ENCODE data around the gene TULP4.
"Not testable (repeated sequence)": the region's sequence is repeated elsewhere in the genome, so short reads cannot be mapped to it uniquely, and the experiment has no call there.

Gene TULP4

GRCh38 chr6:158366363-158366762, 54.1 kb downstream of the TULP4 start:
- FAIRE-seq: no peak

- no peak for FAIRE-seq
These were observed 55.6 kb downstream of the TULP4 start for GRCh38 chr6:158367816-158368215.

DNA sequence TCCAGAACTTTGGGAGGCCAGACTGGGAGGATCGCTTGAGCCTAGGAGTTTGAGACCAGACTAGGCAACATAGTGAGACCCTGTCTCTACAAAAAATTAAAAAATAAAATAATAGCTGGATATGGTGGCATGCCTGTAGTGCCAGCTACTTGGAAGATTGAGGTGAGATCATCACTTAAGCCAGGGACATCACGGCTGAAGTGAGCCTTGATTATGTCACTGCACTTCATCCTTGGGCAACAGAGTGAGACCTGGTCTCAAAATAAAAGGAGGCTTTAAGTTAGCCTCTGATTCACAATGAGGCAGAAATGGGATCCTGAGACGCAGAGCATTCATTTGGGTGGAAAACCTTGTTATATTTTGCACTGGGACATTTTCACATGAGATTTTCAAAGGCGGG, 57.0 kb downstream of the TULP4 start:
- FAIRE-seq: no peak

DNA sequence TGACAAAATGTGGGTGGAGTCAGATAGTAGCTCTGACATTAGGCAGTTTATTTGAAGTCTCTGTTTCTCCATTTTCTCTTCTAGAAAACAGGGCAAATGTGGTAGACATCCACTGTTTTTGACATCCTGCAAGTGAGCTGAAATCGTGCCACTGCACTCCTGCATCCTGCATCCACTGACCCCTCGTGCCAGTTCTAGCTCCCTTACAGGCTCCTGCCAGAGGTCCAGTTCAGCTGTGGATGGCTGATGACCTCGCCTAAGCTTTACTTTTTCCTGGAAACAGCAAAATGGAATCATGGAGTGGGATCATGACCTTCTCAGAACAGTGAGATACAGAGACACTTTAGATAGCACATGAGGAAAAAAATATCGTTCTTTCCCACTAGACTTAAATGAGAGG, 58.5 kb downstream of the TULP4 start:
- no peak for FAIRE-seq

DNA sequence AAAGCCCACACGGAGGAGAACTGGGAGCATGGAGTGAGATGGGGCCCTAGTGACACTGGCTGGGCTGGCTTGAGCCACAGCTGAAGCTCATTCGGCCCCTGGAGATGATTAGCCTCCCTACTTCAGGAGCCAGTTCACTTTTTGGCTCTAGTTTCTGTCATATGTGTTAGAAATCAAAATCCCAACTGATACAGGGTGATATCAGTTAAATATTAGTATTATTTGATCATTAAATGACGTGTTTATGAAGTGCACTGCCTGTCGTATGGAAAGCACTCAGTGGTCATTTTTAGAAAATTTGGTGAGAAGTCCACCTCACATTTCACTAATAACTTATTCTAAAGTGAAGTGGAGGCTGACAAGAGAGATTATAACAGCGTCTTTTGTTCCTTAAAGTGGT, 59.0 kb downstream of the TULP4 start:
- FAIRE-seq: no peak

DNA sequence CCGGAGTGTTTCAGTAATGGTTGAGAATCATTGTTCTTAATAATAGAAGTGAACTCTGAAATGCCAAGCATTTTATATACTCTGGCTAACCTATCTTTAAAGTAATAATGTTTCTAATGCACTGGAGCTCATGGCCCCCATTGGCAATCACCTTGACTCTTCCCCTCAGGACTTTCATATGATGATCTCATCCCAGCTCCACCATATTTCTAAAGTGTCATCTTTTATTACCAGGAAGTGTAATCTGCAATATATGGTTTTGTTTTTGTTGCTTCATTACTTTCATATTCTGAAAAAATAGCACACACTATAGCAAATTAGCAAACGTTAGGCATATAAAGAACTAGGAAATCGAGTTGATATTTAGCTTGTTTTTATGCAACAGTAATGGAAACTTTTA, 60.3 kb downstream of the TULP4 start:
- FAIRE-seq: no peak

GRCh38 chr6:158373214-158373613, 60.9 kb downstream of the TULP4 start:
- FAIRE-seq: no peak

- no peak for FAIRE-seq
These were observed 61.8 kb downstream of the TULP4 start for GRCh38 chr6:158374020-158374419.

DNA sequence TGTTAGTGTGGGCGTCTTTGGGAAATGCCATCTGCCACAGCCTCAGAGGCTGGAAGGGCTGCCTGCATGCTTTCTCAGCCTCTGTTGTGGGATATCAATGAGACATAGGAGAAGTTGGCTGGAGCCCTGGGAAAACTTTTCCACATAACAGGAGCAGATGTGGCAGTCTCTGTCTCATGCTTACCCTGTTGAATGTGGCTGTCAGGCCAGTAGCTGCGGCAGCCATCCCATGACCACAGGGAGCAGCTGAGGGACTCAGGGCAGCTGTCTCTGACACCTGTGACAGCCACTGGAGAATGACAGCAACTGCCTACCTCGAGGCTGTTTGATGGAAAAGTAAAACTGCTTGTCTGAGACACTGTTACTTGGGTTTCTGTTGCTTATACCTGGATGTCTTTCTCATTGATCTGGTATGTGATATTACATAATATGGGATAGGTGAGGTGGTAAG, 64.4 kb downstream of the TULP4 start:
- no peak for FAIRE-seq

- FAIRE-seq: no peak
These were observed 65.6 kb downstream of the TULP4 start for GRCh38 chr6:158377860-158378259.

DNA sequence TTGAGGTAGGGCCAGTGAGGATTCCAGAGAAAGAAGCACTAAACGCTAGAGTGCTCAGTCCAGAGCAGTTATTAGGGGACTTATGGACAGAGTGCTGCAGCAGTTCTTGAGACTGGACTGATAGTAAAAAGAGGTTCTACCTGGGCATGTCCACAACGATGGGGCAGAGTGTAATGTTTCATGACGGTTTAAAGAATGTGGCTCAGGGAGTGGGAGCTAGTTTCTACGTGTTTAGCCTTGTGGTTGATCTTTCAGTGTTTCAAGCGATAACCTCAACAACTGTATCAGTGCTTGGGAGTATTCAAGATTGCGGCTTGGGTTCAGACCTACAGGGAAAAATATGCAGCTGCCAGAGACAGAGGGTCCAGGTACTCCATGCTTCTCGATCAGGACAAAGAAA, 67.1 kb downstream of the TULP4 start:
- no peak for FAIRE-seq

DNA sequence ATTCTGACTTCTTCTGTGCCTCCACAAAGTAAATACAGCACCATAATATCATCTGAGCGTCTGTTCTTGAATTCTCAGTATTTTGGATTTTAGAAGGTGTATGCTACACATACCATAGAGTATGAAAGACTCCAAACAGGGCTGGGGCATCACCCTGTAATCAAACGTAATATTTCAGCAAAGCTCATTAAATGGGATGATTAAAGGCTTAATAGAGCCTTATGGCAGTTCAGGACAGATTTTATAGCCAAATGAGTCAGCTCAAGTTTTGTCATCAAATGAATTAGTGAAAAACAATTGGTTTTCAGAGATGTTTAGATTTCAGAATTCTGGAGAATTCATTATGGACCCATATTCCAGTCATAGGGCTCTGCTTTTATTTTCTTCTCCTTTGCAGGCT, 68.9 kb downstream of the TULP4 start:
- no peak for FAIRE-seq

- FAIRE-seq: no peak
These were observed 70.2 kb downstream of the TULP4 start for GRCh38 chr6:158382491-158382890.

GRCh38 chr6:158383057-158383456, 70.8 kb downstream of the TULP4 start:
- FAIRE-seq: no peak

DNA sequence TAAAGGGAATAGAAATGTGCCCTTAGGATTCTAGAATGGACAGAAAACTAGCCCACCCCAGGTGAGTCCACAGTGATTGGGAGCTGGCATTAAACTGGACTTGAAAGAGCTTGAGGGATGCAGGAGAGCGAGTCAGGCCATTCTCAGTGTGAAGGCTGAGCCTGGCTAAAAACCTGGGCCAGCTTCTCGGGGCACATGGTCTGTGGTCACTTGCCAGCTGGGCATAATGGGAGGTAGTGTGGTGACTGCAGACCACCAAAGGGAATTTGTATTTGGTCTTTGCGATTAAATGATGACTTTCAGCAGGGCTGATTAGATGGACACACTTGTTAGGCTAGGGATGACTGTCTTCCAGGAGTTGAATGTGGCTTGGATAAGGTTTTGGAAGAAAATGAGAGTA, 71.3 kb downstream of the TULP4 start:
- FAIRE-seq: no peak

DNA sequence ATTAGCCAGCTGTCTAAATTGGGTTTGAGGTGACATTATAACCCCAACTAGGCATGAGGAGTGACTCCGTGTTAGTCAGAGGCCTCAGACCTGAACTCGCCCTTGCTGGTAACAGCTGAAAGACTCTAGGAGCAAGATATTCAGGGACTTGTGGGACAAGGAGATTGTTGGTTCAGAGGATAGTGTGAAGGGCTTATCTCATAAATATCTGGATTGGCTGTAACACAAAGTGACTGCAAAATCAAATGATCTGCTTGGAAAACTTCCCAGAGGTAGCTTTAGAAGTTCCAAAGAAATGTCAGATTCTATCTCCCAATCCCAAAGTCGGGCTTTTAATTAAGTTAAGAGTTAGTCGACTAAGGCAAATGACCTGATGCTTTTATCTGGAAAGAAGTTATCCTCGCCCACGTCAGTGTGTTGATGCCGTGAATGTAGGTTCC, 72.4 kb downstream of the TULP4 start:
- FAIRE-seq: no peak

- FAIRE-seq: no peak
These were observed 74.8 kb downstream of the TULP4 start for GRCh38 chr6:158387036-158387435.

DNA sequence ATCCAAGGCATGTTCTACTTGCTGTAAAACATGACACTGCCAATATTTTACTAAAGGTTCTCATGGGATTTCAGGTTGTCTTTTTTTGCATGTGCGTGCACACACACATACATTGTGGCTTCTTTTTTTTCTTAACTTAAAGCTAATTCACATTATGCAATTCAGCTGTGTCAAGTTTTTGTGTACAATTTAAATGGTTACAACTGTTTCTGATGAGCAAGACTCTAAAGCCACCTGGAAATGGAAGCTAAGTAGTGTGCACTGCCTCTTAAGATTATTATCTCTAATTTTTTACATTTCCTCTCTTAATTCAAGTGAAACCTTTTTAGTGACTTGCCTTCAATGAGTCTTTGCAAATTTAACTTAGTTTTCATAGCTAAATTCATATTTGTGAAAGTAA, 75.3 kb downstream of the TULP4 start:
- FAIRE-seq: no peak

DNA sequence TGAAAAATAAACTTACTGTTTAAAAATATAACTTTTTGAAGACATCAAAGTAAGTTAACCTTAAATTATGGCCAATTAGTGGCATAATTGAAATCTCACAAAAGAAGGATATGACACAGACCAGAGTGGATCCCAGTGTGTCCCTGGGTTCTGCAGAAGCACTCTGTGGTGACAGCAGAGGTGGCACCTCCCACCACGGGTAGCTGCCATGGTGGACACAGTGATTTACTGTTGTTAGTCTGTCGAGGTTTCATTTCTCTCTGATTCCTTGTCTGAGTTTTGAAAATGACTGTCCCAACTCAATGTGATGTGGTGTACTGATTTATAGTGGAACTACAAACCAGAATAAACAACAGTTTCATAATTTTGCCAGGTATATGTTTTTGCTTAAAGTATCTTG, 76.5 kb downstream of the TULP4 start:
- FAIRE-seq: no peak

GRCh38 chr6:158389193-158389919, 77.1 kb downstream of the TULP4 start:
- FAIRE-seq: no peak

DNA sequence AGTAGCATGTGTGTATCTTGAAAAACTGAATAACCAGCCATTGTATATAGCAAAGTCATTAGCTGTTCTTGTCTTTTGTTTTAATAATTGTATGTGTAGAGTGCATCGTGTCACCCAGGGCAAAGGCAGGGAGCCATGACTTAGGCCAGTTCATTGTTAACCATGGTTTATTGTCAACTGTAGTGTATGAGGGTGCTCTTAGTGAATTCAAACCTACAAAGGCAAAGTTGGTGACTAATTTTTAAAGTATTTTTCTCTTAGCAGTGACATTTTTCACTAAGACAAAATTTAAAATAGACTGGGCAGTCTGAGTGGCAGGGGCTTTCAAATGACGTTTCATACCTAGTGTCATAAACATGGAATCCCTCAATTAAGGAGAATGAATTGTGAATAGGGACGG, 79.0 kb downstream of the TULP4 start:
- FAIRE-seq: no peak

GRCh38 chr6:158391977-158392376, 79.7 kb downstream of the TULP4 start:
- not testable (repeated sequence) for FAIRE-seq

DNA sequence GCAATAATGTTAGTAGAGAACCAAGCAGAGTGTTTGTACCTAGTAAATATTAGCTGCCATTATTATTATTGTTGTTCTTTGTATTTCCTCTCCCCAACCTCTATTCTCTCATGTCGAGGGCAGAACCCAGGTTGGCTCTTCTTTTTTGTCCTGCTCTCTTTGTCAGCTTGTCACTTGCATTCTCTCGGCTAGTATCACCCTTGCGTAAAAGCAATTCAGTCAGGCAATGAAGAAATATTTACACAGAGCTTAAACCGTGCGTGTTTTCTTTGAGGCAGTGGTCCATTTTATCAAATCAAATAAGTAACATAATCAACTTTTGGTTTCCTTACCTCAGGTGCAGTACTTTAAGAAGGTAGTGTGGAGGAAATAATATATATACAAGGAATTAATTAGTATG, 83.9 kb downstream of the TULP4 start:
- no peak for FAIRE-seq

DNA sequence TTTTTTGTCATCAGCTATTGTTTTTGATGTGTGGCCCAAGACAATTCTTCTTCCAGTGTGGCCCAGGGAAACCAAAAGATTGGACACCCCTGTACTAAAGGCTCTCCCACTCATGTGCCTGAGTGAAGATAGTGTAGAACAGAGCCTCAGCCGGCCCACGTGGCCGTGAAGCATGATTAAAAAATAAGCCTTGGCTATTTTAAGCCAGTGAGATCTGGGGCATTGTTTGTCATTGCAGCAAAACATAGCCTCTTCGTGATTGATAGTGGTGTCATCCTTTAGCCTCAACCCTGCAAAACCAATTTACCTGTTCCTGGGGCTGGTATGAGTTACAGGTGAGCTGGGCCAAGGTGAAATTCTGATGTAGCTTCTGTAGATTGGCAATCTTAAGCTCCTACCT, 85.3 kb downstream of the TULP4 start:
- no peak for FAIRE-seq

Data from G401.6 (cell line).